Neutrophil (primary cell): Measurements from ENCODE around the gene NXPE3.

Experiments
- H3K27ac ChIP-seq: fragments of 200-600 bp; sonication (generic); 2 replicates; pipeline ENCODE4 v1.5.1; 2016; ENCODE audit warnings: mild to moderate bottlenecking, moderate library complexity
- H3K27me3 ChIP-seq: fragments of 200-600 bp; sonication (generic); 2 replicates; pipeline ENCODE4 v1.6.0; 2016; ENCODE audit warnings: mild to moderate bottlenecking
- H3K36me3 ChIP-seq: fragments of 200-600 bp; sonication (generic); 2 replicates; pipeline ENCODE4 v1.5.1; 2017
- H3K4me1 ChIP-seq, 2 experiments: fragments of 200-600 bp in 1 of 2; sonication (generic) in 1 of 2; 1 replicate in 1 of 2; 2 replicates in 1 of 2; pipeline versions ENCODE4 v1.5.1 to v1.6.1; 2013 to 2016; ENCODE audit warnings: low read depth in 1 of 2, low read length in 1 of 2, mild to moderate bottlenecking in 1 of 2, moderate library complexity in 1 of 2; ENCODE audit not compliant: control insufficient read depth in 1 of 2, insufficient read depth in 1 of 2
- H3K4me3 ChIP-seq, 2 experiments: fragments of 200-600 bp in 1 of 2; sonication (generic) in 1 of 2; 1 replicate in 1 of 2; 2 replicates in 1 of 2; pipeline ENCODE4 v1.5.1; 2013 to 2016; ENCODE audit warnings: low read depth in 1 of 2, low read length in 1 of 2, mild to moderate bottlenecking in 1 of 2, moderate library complexity in 1 of 2
- H3K9me3 ChIP-seq: fragments of 200-600 bp; sonication (generic); 2 replicates; pipeline ENCODE4 v1.5.1; 2016
- TF ChIP-seq, protein P1 (sequence below): fragments of 200-600 bp; sonication (generic); IDR thresholded peaks from 2 replicates; pipeline ENCODE4 v1.5.1; 2016; ENCODE audit warnings: antibody characterized with exemption

The NXPE3 gene

DNA sequence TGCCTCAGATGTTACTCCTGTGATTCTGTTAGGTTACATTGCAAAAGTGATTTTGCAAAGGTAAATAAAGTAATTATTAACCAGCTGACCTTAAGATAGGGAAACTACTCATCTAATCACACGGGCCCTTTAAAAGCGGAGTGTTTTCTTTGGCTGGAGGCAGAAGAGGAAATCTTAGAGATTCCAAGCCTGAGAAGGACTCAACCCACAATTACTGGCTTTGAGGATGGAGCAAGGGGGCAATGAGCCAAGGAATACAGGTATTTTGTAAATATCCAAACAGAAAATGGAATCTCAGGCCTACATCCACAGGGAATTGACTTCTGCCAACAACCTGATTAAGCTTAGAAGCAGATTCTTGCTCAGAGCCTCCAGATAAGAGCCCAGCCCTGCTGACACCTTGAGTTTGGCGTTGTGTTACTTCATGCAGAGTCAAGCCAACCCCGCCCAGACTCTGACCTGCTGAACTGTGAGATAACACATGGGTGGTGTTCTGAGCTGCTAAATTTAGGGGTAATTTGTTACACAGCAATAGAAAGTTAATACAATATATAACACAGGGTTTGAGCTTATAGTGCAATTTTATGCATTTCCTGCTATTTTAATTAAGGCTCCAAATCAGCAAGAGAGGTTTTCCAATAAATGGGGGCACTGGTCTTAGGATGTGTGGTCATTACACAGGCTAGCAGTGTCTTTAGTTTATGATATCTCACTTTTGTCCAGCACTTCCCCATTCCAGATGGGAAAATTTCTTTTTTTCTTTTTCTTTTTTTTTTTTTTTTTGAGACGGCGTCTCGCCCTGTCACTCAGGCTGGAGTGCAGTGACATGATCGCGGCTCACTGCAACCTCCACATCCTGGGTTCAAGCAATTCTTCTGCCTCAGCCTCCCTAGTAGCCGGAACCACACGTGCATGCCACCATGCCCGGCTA is 89.8 kb downstream of the NXPE3 start:
- Histone ChIP-seq H3K4me1 (no peaks in the 10 kb centered on the region), H3K4me3 (no peak overlapping the region), H3K36me3 (no peaks in the 10 kb centered on the region), H3K27me3 (no peaks in the 10 kb centered on the region), H3K27ac (no peak overlapping the region), H3K9me3 (no peaks in the 10 kb centered on the region)
- TF ChIP-seq, protein P1, sequence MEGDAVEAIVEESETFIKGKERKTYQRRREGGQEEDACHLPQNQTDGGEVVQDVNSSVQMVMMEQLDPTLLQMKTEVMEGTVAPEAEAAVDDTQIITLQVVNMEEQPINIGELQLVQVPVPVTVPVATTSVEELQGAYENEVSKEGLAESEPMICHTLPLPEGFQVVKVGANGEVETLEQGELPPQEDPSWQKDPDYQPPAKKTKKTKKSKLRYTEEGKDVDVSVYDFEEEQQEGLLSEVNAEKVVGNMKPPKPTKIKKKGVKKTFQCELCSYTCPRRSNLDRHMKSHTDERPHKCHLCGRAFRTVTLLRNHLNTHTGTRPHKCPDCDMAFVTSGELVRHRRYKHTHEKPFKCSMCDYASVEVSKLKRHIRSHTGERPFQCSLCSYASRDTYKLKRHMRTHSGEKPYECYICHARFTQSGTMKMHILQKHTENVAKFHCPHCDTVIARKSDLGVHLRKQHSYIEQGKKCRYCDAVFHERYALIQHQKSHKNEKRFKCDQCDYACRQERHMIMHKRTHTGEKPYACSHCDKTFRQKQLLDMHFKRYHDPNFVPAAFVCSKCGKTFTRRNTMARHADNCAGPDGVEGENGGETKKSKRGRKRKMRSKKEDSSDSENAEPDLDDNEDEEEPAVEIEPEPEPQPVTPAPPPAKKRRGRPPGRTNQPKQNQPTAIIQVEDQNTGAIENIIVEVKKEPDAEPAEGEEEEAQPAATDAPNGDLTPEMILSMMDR: no peak

DNA sequence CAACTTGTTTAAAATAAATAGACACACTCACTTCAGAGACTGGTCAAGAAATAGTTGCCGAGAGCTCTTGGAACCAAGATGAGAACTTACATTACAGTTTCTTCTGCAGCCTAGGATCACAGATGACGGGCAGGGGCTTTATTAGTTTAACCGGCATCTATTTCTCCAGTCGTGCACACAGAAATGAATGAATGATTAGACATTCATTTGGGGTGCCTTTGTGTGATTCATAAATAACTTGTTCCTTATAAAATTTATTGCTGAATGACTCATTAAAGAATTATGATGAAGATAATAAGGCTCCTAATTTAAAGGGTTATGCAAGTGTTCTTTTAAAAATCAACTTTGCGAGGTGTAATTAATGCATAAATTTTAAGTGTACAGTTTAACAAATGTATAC is 91.1 kb downstream of the NXPE3 start:
- H3K4me1 ChIP-seq: no peaks in the 10 kb centered on the region
- H3K27me3 ChIP-seq: no peaks in the 10 kb centered on the region
- H3K36me3 ChIP-seq: no peaks in the 10 kb centered on the region
- TF ChIP-seq, protein P1: no peak
- no peaks in the 10 kb centered on the region for H3K9me3 ChIP-seq
- H3K27ac ChIP-seq: no peak overlapping the region
- H3K4me3 ChIP-seq: no peak overlapping the region

DNA sequence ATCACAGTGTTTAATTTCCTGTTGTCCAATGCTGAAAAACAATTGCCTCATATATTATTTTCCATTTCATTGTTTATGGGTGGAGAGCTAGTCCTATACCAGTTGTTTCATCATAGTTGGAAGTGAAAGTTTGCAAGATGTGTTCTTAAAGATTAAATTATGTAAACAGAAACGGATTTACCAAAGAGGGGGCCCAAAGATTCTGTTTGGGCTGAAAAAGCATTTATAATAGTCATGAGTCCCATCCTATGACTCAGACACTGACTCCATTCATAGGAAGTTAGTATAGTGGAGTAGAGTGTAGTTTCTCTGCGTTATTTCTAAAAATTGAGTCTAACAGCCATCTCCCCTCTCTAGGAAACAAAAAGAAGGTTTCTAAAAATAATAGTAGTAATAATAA is 94.6 kb downstream of the NXPE3 start:
- H3K9me3 ChIP-seq: no peaks in the 10 kb centered on the region
- no peaks in the 10 kb centered on the region for H3K27me3 ChIP-seq
- TF ChIP-seq, protein P1: no peak
- H3K27ac ChIP-seq: no peak overlapping the region
- no peak overlapping the region for H3K4me3 ChIP-seq
- H3K4me1 ChIP-seq: no peaks in the 10 kb centered on the region
- H3K36me3 ChIP-seq: no peaks in the 10 kb centered on the region

DNA sequence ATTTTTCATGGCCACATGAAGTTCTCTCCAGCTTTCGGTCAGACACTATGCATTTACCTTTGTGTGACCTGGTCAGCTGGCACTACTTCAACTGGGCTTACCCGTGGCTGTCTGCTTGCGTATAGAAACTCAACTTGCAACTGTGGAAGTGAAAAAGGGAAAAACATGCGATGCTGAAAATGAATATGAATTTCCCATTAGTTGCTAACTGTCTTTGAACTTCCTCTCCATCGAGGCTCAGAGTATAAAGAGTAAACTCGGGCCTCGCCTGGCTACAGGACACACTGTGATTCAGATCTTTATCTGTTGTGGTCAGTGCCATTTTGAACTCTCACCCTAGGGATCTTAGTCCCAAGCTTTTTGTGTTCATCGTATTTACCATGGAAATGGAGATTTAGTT is 97.1 kb downstream of the NXPE3 start:
- Histone ChIP-seq H3K27ac (no peak overlapping the region), H3K27me3 (no peaks in the 10 kb centered on the region), H3K4me1 (peaks cover 18 to 21% of the 10 kb centered on the region in 2 experiments), H3K36me3 (no peaks in the 10 kb centered on the region), H3K9me3 (no peaks in the 10 kb centered on the region), H3K4me3 (no peak overlapping the region)
- TF ChIP-seq, protein P1: no peak
